HAP-1 (cell line): ENCODE measurements around the gene TNFSF13B.
A peak's percentile ranks its signal among the peaks of the same experiment; 100 is the strongest.
"Not testable (repeated sequence)": the region's sequence is repeated elsewhere in the genome, so short reads cannot be mapped to it uniquely, and the experiment has no call there.

Experiments used
- DNase-seq, 2 experiments: peaks; one replicate each; pipeline ENCODE4 v3.0.0-alpha.2; 2016 to 2020; ENCODE audit warnings: low spot score in 2 of 2
- H3K27me3 ChIP-seq: fragments of 250-450 bp; sonication (Bioruptor Pico); 2 replicates; pipeline ENCODE4 v1.5.1; 2020; ENCODE audit warnings: low read depth, mild to moderate bottlenecking, moderate library complexity
- H3K36me3 ChIP-seq: fragments of 250-450 bp; sonication (Bioruptor Pico); replicated peaks from 2 replicates; pipeline ENCODE4 v1.5.1; 2020; ENCODE audit warnings: mild to moderate bottlenecking
- H3K4me1 ChIP-seq: fragments of 250-450 bp; sonication (Bioruptor Pico); 2 replicates; pipeline ENCODE4 v1.5.1; 2020; ENCODE audit warnings: mild to moderate bottlenecking
- H3K4me3 ChIP-seq: fragments of 250-450 bp; sonication (Bioruptor Pico); 2 replicates; pipeline ENCODE4 v1.5.1; 2020; ENCODE audit warnings: mild to moderate bottlenecking, moderate library complexity
- H3K9me3 ChIP-seq: fragments of 250-450 bp; sonication (Bioruptor Pico); 2 replicates; pipeline ENCODE4 v1.5.1; 2020; ENCODE audit warnings: mild to moderate bottlenecking, moderate library complexity
- in situ Hi-C: fragments of 300-500 bp; cut with MboI; formaldehyde crosslinking; loops from 3 replicates; pipeline ENCODE4 v1.14.3; 2020; ENCODE audit warnings: low sequenced_read_pairs, inconsistent platforms, mixed read lengths

Gene TNFSF13B

DNA sequence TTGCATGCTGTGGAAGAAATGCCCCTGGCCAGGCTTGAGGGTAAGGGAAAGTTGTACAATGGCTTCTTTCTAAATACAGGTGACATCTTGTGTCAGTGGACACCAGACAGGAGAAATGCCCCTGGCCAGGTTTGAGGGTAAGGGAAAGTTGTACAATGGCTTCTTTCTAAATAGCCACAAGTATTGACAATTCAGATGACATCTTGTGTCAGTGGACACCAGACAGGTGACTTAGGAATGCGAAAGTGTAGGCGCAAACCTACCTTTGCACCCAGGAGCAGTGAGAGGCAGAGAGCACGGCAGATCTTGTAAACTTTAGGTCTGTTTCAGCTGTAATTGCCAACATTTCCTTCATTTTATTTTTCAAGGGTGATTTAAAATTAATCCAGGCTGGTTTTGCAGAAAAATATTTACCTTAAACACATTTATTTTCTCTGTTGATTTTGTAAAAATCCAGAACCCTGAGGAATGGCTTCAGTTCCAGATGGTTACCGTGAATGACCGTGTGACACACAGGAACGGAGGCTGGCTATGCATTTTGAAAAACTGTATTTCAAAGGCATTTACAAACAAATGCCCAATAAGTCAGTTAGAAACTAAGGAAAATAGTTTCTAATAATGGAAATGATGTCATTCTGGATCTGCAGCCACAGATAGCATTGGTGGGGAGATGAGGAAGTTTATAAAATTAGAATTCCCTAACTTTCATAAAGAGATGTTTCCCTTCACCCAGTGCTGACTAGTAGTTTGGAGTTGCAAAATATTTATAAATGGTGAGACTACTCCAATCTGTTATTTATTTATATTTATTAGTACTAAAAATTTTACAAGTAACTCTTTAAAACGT lies 34.9 kb downstream of the TNFSF13B start:
- H3K4me1 ChIP-seq, result no peaks in the 10 kb centered on the region
- H3K9me3 ChIP-seq, result no peaks in the 10 kb centered on the region
- H3K4me3 ChIP-seq, result no peak overlapping the region
- no peak for DNase-seq
- no peaks in the 10 kb centered on the region for H3K36me3 ChIP-seq
- H3K27me3 ChIP-seq, result no peaks in the 10 kb centered on the region
- in situ Hi-C loops, result no loop called here

- H3K9me3 ChIP-seq, result no peaks in the 10 kb centered on the region
- no peaks in the 10 kb centered on the region for H3K27me3 ChIP-seq
- H3K4me1 ChIP-seq, result no peaks in the 10 kb centered on the region
- no peaks in the 10 kb centered on the region for H3K36me3 ChIP-seq
- no peak for DNase-seq
- H3K4me3 ChIP-seq, result no peak overlapping the region
- in situ Hi-C loops, result no loop called here
Observed at GRCh38 chr13:108305655-108306054, 36.1 kb downstream of the TNFSF13B start.

DNA sequence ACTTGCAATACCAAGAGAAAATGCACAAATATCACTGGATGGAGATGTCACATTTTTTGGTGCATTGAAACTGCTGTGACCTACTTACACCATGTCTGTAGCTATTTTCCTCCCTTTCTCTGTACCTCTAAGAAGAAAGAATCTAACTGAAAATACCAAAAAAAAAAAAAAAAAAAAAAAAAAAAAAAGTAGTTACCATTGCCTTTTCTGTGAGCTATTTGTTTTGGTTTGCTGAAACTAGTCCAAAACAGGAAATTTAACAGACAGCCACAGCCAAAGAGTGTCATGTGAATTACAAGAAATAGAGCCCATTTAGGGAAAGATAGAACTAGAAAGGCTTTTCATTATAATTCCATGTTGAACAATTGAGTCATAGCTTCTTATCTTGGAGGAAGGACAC lies 37.3 kb downstream of the TNFSF13B start:
- DNase-seq, result no peak
- in situ Hi-C loops, result no loop called here
- H3K27me3 ChIP-seq, result no peaks in the 10 kb centered on the region
- H3K9me3 ChIP-seq, result no peaks in the 10 kb centered on the region
- no peaks in the 10 kb centered on the region for H3K4me1 ChIP-seq
- H3K36me3 ChIP-seq, result no peaks in the 10 kb centered on the region
- H3K4me3 ChIP-seq, result no peak overlapping the region

GRCh38 chr13:108311596-108311995 lies 42.1 kb downstream of the TNFSF13B start:
- H3K4me3 ChIP-seq, H3K4me1 ChIP-seq, H3K36me3 ChIP-seq, H3K9me3 ChIP-seq, H3K27me3 ChIP-seq, in situ Hi-C loops, DNase-seq: not testable (repeated sequence)

- no peak for DNase-seq
- Histone ChIP-seq H3K4me3 (no peak overlapping the region), H3K4me1 (no peaks in the 10 kb centered on the region), H3K9me3 (no peaks in the 10 kb centered on the region), H3K36me3 (no peaks in the 10 kb centered on the region), H3K27me3 (no peaks in the 10 kb centered on the region)
- in situ Hi-C loops, result no loop called here
Observed at GRCh38 chr13:108313382-108313781, 43.9 kb downstream of the TNFSF13B start.

DNA sequence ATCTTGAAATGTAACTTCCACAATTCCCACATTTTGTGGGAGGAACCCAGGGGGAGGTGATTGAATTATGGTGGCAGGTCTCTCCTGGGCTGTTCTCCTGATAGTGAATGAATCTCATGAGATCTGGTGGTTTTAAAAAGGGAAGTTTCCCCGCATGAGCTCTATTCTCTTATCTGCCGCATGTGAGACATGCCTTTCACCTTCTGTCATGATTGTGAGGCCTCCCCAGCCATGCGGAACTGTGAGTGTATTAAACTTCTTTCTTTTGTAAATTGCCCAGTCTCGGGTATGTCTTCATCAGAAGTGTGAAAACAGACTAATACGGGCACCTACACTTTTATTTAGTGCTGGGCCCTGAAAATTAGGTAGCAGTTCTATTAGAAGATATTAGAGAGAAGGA lies 45.8 kb downstream of the TNFSF13B start:
- Histone ChIP-seq H3K4me1 (no peaks in the 10 kb centered on the region), H3K4me3 (no peak overlapping the region), H3K27me3 (no peaks in the 10 kb centered on the region), H3K36me3 (no peaks in the 10 kb centered on the region), H3K9me3 (no peaks in the 10 kb centered on the region)
- DNase-seq, result no peak
- in situ Hi-C loops, result no loop called here

- H3K4me3 ChIP-seq, result no peak overlapping the region
- in situ Hi-C loops, result no loop called here
Observed at GRCh38 chr13:108315991-108316390, 46.5 kb downstream of the TNFSF13B start.

DNA sequence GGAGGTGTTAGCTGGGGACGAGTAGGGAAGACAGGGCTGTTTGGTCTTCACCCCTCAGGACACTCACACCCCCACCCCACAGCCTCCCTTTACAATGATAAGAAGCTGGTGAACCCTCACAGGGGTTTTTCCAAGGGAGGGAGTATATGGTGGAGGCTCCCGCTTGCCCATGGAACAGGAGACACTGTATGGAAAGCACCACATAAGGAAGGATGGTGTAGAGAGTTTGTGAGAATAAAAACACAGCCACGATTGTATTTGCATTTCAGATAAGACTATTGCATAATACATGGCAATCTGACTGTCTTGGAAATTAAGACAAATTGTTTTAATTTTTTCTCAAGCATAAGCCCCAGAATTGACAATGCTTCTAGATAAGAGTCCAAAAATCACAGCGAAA lies 46.9 kb downstream of the TNFSF13B start:
- H3K9me3 ChIP-seq, result no peaks in the 10 kb centered on the region
- in situ Hi-C loops, result no loop called here
- no peaks in the 10 kb centered on the region for H3K36me3 ChIP-seq
- H3K4me1 ChIP-seq, result no peaks in the 10 kb centered on the region
- no peak for DNase-seq
- H3K27me3 ChIP-seq, result no peaks in the 10 kb centered on the region
- H3K4me3 ChIP-seq, result no peak overlapping the region

More at GRCh38 chr13:108315991-108316390, 46.5 kb downstream of the TNFSF13B start:
- no peaks in the 10 kb centered on the region for H3K4me1 ChIP-seq
- no peaks in the 10 kb centered on the region for H3K36me3 ChIP-seq
- DNase-seq, result no peak
- no peaks in the 10 kb centered on the region for H3K9me3 ChIP-seq
- no peaks in the 10 kb centered on the region for H3K27me3 ChIP-seq

GRCh38 chr13:108322206-108322824 lies 52.8 kb downstream of the TNFSF13B start:
- Histone ChIP-seq H3K4me1 (no peaks in the 10 kb centered on the region), H3K9me3 (no peaks in the 10 kb centered on the region), H3K27me3 (no peaks in the 10 kb centered on the region), H3K4me3 (no peak overlapping the region), H3K36me3 (no peaks in the 10 kb centered on the region)
- DNase-seq, result peak in 1 of 2 experiments; percentile 43
- in situ Hi-C loops, result no loop called here

- H3K27me3 ChIP-seq, result no peaks in the 10 kb centered on the region
- no peaks in the 10 kb centered on the region for H3K36me3 ChIP-seq
- in situ Hi-C loops, result no loop called here
Observed at GRCh38 chr13:108323031-108323430, 53.5 kb downstream of the TNFSF13B start.

DNA sequence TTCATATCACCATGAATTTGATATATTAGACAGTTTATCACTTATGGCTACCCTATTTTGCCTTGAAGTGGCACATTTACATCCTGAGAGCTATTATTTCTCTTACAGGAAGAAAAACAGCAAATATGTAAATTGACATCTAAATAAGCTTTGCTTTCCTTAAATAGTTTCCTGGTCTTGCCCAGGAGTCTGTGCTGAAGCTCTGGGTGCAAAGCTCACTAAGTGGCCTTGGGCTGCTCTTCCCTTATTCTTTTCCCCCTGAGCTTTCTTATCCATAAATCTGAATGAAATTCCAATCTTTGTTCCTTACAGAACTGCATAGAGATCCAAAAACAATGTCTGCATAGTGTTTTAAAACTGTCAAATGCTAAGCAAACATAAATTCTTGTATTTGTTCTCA lies 56.3 kb downstream of the TNFSF13B start:
- in situ Hi-C loops, result loop anchor here (25.0 kb wide), 1 partner anchor 561 kb away; no protein-coding TSS in a partner anchor
- Histone ChIP-seq H3K27me3 (no peaks in the 10 kb centered on the region), H3K4me1 (no peaks in the 10 kb centered on the region), H3K36me3 (no peaks in the 10 kb centered on the region), H3K4me3 (no peak overlapping the region), H3K9me3 (no peaks in the 10 kb centered on the region)
- DNase-seq, result no peak

More at GRCh38 chr13:108323031-108323430, 53.5 kb downstream of the TNFSF13B start:
- no peaks in the 10 kb centered on the region for H3K4me1 ChIP-seq
- DNase-seq, result no peak
- no peaks in the 10 kb centered on the region for H3K9me3 ChIP-seq
- H3K4me3 ChIP-seq, result no peak overlapping the region

- Histone ChIP-seq H3K36me3 (no peaks in the 10 kb centered on the region), H3K27me3 (no peaks in the 10 kb centered on the region)
- in situ Hi-C loops, result loop anchor here (25.0 kb wide), 1 partner anchor 561 kb away; no protein-coding TSS in a partner anchor
Observed at GRCh38 chr13:108326309-108326708, 56.8 kb downstream of the TNFSF13B start.

GRCh38 chr13:108328848-108329247 lies 59.3 kb downstream of the TNFSF13B start:
- Histone ChIP-seq H3K27me3 (no peaks in the 10 kb centered on the region), H3K4me3 (no peak overlapping the region), H3K4me1 (no peaks in the 10 kb centered on the region), H3K9me3 (no peaks in the 10 kb centered on the region), H3K36me3 (no peaks in the 10 kb centered on the region)
- DNase-seq, result no peak
- in situ Hi-C loops, result loop anchor here (25.0 kb wide), 1 partner anchor 558 kb away; no protein-coding TSS in a partner anchor

More at GRCh38 chr13:108326309-108326708, 56.8 kb downstream of the TNFSF13B start:
- no peaks in the 10 kb centered on the region for H3K4me1 ChIP-seq
- no peaks in the 10 kb centered on the region for H3K9me3 ChIP-seq
- H3K4me3 ChIP-seq, result no peak overlapping the region
- DNase-seq, result no peak

DNA sequence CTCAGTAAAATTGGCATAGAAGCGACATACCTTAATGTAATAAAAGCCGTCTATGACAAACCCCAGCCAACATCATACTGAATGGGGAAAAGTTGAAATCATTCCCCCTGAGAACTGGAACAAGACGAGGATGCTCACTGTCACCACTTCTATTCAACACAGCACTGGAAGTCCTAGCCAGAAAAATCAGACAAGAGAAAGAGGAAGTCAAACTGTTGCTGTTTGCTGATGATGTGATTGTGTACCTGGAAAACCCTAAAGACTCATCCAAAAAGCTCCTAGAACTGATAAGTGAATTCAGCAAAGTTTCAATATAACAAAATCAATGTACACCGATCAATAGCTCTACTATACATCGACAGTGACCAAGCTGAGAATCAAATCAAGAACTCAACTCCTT lies 63.3 kb downstream of the TNFSF13B start:
- Histone ChIP-seq H3K9me3 (no peaks in the 10 kb centered on the region), H3K4me1 (no peaks in the 10 kb centered on the region), H3K27me3 (peaks cover under 1% of the 10 kb centered on the region; the same call in 1 of the 2 replicates), H3K36me3 (no peaks in the 10 kb centered on the region), H3K4me3 (no peak overlapping the region)
- in situ Hi-C loops, result loop anchor here (25.0 kb wide), 1 partner anchor 555 kb away; no protein-coding TSS in a partner anchor
- no peak for DNase-seq
